Common myeloid progenitor, CD34-positive (primary cell): ENCODE data around the gene FBF1.

Source experiments
- CTCF ChIA-PET: fragments of 350-600 bp; sonication (Branson Sonifier 250); formaldehyde crosslinking; loops from one replicate; lab custom pipeline; 2021; ENCODE audit warnings: antibody characterized with exemption; lab: Charles Lee
- POLR2A ChIA-PET: fragments of 350-600 bp; sonication (Branson Sonifier 250); formaldehyde crosslinking; loops from one replicate; lab custom pipeline; 2021; ENCODE audit warnings: antibody characterized with exemption; lab: Charles Lee
- DNase-seq, 3 donors: peaks; one replicate each; pipeline versions ENCODE4 v3.0.0 to v3.0.0-alpha.2; 2013
- H3K27ac ChIP-seq, 2 experiments: 1 replicate in 1 of 2; 2 replicates in 1 of 2; pipeline ENCODE4 v1.7.0; 2013; ENCODE audit warnings: inconsistent platforms in 2 of 2, low read length in 2 of 2, mild to moderate bottlenecking in 2 of 2, low read depth in 1 of 2, moderate library complexity in 1 of 2; ENCODE audit not compliant: severe bottlenecking in 2 of 2, insufficient read depth in 1 of 2, poor library complexity in 1 of 2
- H3K27me3 ChIP-seq, 5 experiments: replicated peaks in 2 of 5; 1 replicate in 3 of 5; 2 replicates in 2 of 5; pipeline versions ENCODE4 v1.6.1 to v1.7.0; 2013; ENCODE audit warnings: low read length in 4 of 5, mild to moderate bottlenecking in 2 of 5, moderate library complexity in 2 of 5, inconsistent platforms in 1 of 5; ENCODE audit not compliant: insufficient read depth in 5 of 5, control insufficient read depth in 4 of 5
- H3K36me3 ChIP-seq, 4 experiments: 1 replicate in 2 of 4; 2 replicates in 2 of 4; pipeline versions ENCODE4 v1.6.1 to v1.7.0; 2013; ENCODE audit warnings: low read length in 3 of 4, control low read depth in 1 of 4, mild to moderate bottlenecking in 1 of 4; ENCODE audit not compliant: control insufficient read depth in 4 of 4, insufficient read depth in 4 of 4
- H3K4me1 ChIP-seq, 4 experiments: 1 replicate in 3 of 4; 2 replicates in 1 of 4; pipeline versions ENCODE4 v1.6.1 to v1.7.1; 2013; ENCODE audit warnings: low read length in 3 of 4, mild to moderate bottlenecking in 3 of 4, control low read depth in 1 of 4, inconsistent platforms in 1 of 4, moderate library complexity in 1 of 4; ENCODE audit not compliant: control insufficient read depth in 4 of 4, insufficient read depth in 4 of 4; ENCODE audit errors: control extremely low read depth in 1 of 4
- H3K4me3 ChIP-seq, 7 experiments: 1 replicate in 4 of 7; 2 replicates in 3 of 7; pipeline versions ENCODE4 v1.5.1 to v1.7.0; 2013; ENCODE audit warnings: mild to moderate bottlenecking in 7 of 7, low read length in 6 of 7, moderate library complexity in 6 of 7, inconsistent platforms in 2 of 7, low read depth in 2 of 7, control low read depth in 1 of 7; ENCODE audit not compliant: insufficient read depth in 4 of 7, control insufficient read depth in 1 of 7; ENCODE audit errors: extremely low read depth in 1 of 7
- H3K9me3 ChIP-seq, 5 experiments: 1 replicate in 4 of 5; 2 replicates in 1 of 5; pipeline versions ENCODE4 v1.6.1 to v1.7.1; 2013; ENCODE audit warnings: low read length in 4 of 5, mild to moderate bottlenecking in 2 of 5, inconsistent platforms in 1 of 5, low read depth in 1 of 5, moderate library complexity in 1 of 5; ENCODE audit not compliant: control insufficient read depth in 4 of 5, insufficient read depth in 2 of 5; ENCODE audit errors: control extremely low read depth in 1 of 5
- WGBS: methylation state at CpG from one replicate; pipeline ENCODE4 v1.1.5; 2013; ENCODE audit not compliant: insufficient coverage; 5-methylcytosine and 5-hydroxymethylcytosine counted together

Gene FBF1

GRCh38 chr17:75909051-75909811 lies 31.6 kb downstream of the FBF1 start:
- no peaks in the 10 kb centered on the region for H3K9me3 ChIP-seq
- POLR2A ChIA-PET, result interaction anchor here (0.5 to 0.6 kb wide), 2 partner anchors 42 to 66 kb away, joined by 3 read pairs; no protein-coding TSS in a partner anchor
- H3K4me3 ChIP-seq, result no peak overlapping the region
- H3K27me3 ChIP-seq, result no peaks in the 10 kb centered on the region
- H3K36me3 ChIP-seq, result peaks cover 0 to 10% (median 3%) of the 10 kb centered on the region in 4 experiments
- H3K4me1 ChIP-seq, result peaks cover 0 to 31% (median 20%) of the 10 kb centered on the region in 4 experiments
- CTCF ChIA-PET, result interaction anchor here (1.2 to 5.9 kb wide), 5 partner anchors 17 to 105 kb away, joined by 3 to 52 read pairs (median 5); no protein-coding TSS in a partner anchor
- no peak overlapping the region for H3K27ac ChIP-seq
- 94% methylated on average over 10 of the region's 14 CpGs for WGBS
- no peak for DNase-seq

GRCh38 chr17:75908201-75908600 lies 32.6 kb downstream of the FBF1 start:
- CTCF ChIA-PET, result interaction anchor here (2.6 to 5.9 kb wide), 3 partner anchors 18 to 98 kb away, joined by 9 to 52 read pairs (median 47); no protein-coding TSS in a partner anchor

GRCh38 chr17:75906143-75906884 lies 34.5 kb downstream of the FBF1 start:
- Histone ChIP-seq H3K9me3 (no peaks in the 10 kb centered on the region), H3K4me1 (peaks cover 0 to 43% (median 29%) of the 10 kb centered on the region in 4 experiments), H3K36me3 (peaks cover 2 to 15% (median 7%) of the 10 kb centered on the region in 4 experiments), H3K27ac (no peak overlapping the region), H3K4me3 (no peak overlapping the region), H3K27me3 (no peaks in the 10 kb centered on the region)
- ChIA-PET POLR2A (interaction anchor here (0.6 to 1.1 kb wide), 2 partner anchors 58 to 99 kb away, joined by 3 to 9 read pairs; no protein-coding TSS in a partner anchor), CTCF (interaction anchor here (0.6 to 4.2 kb wide), 14 partner anchors 16 to 411 kb away, joined by 3 to 47 read pairs (median 4); partner anchors contain the start of gene CDK3)
- DNase-seq, result no peak
- 91% methylated on average over 6 of the region's 10 CpGs for WGBS

More at GRCh38 chr17:75908201-75908600, 32.6 kb downstream of the FBF1 start:
- H3K27me3 ChIP-seq, result no peaks in the 10 kb centered on the region
- WGBS, result 93% methylated on average over 6 of the region's 6 CpGs
- POLR2A ChIA-PET, result no interaction called here
- H3K36me3 ChIP-seq, result peaks cover 0 to 5% (median 2%) of the 10 kb centered on the region in 4 experiments
- no peaks in the 10 kb centered on the region for H3K9me3 ChIP-seq
- H3K27ac ChIP-seq, result no peak overlapping the region
- DNase-seq, result no peak
- H3K4me1 ChIP-seq, result peaks cover 0 to 41% (median 29%) of the 10 kb centered on the region in 4 experiments
- no peak overlapping the region for H3K4me3 ChIP-seq

- peak within 1 kb of the TSS; percentile 71 to 91 (median 87) for H3K4me3 ChIP-seq
- H3K4me1 ChIP-seq, result peaks cover 0 to 31% (median 22%) of the 10 kb centered on the region in 4 experiments
- peak within 1 kb of the TSS; percentile 77 to 80 for H3K27ac ChIP-seq
- DNase-seq, result peak; percentile 95 to 98 (median 97)
- 1% methylated on average over 50 of the region's 69 CpGs for WGBS
- H3K9me3 ChIP-seq, result no peaks in the 10 kb centered on the region
- CTCF ChIA-PET, result interaction anchor here (0.6 to 4.2 kb wide), 19 partner anchors 9 to 109 kb away, joined by 3 to 47 read pairs (median 4); partner anchors contain the start of genes CDK3, TRIM47 and TRIM65
- POLR2A ChIA-PET, result interaction anchor here (1.1 kb wide), 1 partner anchor 101 kb away, joined by 3 read pairs; no protein-coding TSS in a partner anchor
- no peaks in the 10 kb centered on the region for H3K27me3 ChIP-seq
- H3K36me3 ChIP-seq, result peaks cover 2 to 29% (median 15%) of the 10 kb centered on the region in 4 experiments
Measured at GRCh38 chr17:75904749-75905521, 35.9 kb downstream of the FBF1 start, which contains the start of gene MRPL38. TSS of gene MRPL38 (minus strand) at chr17:75904884. CDS start at chr17:75904875, 9 bp downstream.

GRCh38 chr17:75902406-75902805 lies 38.4 kb downstream of the FBF1 start:
- POLR2A ChIA-PET, result no interaction called here
- H3K36me3 ChIP-seq, result peaks cover 4 to 50% (median 38%) of the 10 kb centered on the region in 4 experiments
- WGBS, result 97% methylated on average over 6 of the region's 6 CpGs

GRCh38 chr17:75901727-75902126 lies 39.1 kb downstream of the FBF1 start:
- H3K9me3 ChIP-seq, result no peaks in the 10 kb centered on the region
- H3K4me1 ChIP-seq, result peaks cover 0 to 30% (median 23%) of the 10 kb centered on the region in 4 experiments
- no peak overlapping the region for H3K4me3 ChIP-seq
- peaks cover 4 to 50% (median 38%) of the 10 kb centered on the region in 4 experiments for H3K36me3 ChIP-seq
- H3K27me3 ChIP-seq, result no peaks in the 10 kb centered on the region
- 100% methylated on average over 12 of the region's 18 CpGs for WGBS
- no peak overlapping the region for H3K27ac ChIP-seq
- no peak for DNase-seq
- POLR2A ChIA-PET, result no interaction called here
- CTCF ChIA-PET, result interaction anchor here (1.2 to 1.7 kb wide), 2 partner anchors 22 to 136 kb away, joined by 3 read pairs; partner anchors contain the start of gene GALK1

More at GRCh38 chr17:75902406-75902805, 38.4 kb downstream of the FBF1 start:
- H3K27ac ChIP-seq, result no peak overlapping the region
- peaks cover 0 to 25% (median 18%) of the 10 kb centered on the region in 4 experiments for H3K4me1 ChIP-seq
- CTCF ChIA-PET, result interaction anchor here (1.2 to 1.7 kb wide), 3 partner anchors 23 to 137 kb away, joined by 3 read pairs; partner anchors contain the start of gene GALK1
- no peaks in the 10 kb centered on the region for H3K9me3 ChIP-seq
- no peak overlapping the region for H3K4me3 ChIP-seq
- no peaks in the 10 kb centered on the region for H3K27me3 ChIP-seq
- DNase-seq, result no peak
